NCI-H1105 treated with DMSO at 0.1 percent for 48 hours (cell line): Measurements from ENCODE around the gene CLEC18C.
"Not testable (repeated sequence)": the region's sequence is repeated elsewhere in the genome, so short reads cannot be mapped to it uniquely, and the experiment has no call there.

Experiments used
- DNase-seq: peaks from one replicate; lab custom pipeline; 2025; lab: John Stamatoyannopoulos, UW

CLEC18C gene

DNA sequence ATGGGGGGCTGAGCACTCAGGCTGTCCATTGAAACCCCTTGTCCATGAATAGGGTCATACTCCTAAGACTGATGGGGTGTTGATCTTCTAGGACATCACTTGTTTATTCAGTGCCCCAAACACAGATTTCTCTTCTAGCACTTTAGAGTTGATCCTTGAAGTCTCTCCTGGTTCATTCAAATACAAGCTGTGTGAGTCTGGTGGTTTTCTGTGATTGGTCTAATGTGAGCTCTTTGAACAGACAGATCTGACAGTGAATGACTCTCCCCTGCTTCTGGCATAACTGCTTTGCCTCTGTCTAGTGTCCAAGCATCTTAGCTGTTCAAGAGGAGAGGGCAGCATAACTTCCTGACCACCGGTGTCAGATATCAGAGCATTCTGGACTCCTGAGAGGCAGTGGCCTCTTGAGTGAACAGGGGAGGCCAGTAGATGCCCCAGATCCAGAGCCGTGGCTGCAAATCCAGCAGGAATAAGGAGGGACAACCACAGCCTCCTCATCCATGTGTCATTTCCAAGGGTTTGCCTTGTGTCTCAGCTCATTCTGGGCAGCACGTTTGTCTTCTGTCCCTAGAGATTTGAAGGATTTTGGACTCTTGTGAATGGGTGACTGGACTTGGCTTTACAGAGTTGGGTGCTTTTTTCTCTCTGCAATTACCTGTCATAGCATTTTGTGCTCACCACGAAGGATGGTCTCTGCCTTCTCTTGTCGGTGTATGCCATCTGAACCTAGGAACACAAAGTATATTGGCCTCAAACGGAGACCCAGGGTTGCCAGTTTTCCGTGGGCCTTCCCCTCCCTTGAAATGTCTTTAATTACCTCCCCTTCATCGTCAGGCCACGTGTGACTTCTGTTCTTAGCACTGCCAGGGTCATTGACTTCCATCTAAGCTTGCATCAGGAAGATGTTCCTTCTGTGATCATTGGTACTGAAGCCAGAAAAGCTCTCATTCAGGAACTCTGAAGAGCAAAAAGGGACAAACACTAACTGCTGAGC, 13.9 kb upstream of the CLEC18C start:
- DNase-seq, result no peak

DNA sequence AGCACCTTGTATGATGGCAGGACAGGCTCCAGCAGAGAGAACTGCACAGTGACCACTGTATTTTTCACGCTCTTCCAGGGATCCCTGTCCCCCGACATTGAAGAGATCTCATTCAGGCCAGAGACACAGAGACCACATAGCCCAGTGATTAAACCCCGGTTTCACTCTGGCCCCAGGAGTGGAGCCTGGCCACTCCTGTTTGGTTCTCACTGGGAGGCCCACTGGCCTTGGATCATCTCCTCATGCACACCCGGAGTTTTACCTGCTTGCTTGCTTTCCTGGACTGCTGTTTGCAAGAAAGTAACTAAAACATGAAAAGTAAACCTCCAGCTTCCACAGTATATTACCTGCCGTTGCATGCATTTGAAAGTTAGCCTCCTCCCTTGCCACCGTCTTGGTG, 13.2 kb upstream of the CLEC18C start:
- DNase-seq, result no peak

DNA sequence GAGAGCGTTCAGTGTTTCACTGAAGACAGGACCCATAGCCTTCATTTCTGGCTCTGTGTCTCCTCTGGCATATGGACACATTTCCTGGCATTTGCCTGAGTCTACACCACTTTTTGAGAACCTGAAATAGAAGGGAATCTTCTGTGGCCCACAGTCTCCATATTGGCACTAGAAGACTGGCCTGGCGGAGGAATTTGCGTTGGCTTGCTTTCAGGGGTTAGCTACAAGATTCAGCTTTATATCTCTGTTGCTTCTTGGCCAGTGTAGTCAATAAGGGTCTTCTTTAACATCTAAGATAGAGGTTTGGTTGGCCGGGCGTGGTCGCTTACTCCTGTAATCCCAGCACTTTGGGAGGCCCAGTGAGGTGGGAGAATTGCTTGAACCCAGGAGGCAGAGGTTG, 12.8 kb upstream of the CLEC18C start:
- no peak for DNase-seq

DNA sequence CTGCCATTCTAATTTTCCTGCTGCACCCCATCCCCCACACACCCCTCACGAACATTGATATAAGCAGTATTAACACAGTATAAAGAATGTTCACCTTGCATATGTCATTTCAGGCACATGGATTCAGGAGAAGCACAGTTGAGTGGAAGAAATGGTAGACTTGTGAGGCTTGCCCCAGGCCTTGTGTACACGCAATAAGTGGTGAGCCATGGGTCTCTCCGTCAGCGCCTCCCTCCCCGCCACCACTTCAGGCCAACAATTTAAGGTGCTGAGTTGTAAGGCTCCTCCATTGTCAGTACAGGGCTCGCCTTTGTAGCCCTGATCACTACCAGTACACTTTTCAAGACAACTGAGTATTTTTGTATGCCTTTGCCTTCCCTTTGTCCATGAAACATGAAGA, 12.2 kb upstream of the CLEC18C start:
- DNase-seq, result no peak

DNA sequence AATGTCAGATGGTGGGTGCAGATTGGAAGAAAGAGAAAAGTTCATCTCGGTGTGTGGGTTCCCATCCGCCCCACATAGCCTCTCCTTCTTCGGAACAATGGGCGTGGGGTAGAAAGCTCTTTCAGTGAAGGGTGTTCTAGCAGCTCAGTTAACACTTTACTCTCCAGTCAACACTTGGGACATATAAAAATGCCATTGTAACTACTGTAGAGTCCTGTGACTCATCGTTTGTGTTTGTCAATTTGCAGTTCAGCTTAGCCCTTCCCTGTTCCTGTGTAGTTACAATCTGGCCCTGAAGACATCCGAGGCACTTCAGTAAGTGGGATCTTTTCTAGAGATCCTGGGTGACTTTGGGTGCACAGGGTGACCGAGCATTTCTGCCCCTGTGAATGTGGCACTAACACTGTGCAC, 11.5 kb upstream of the CLEC18C start:
- DNase-seq, result no peak

DNA sequence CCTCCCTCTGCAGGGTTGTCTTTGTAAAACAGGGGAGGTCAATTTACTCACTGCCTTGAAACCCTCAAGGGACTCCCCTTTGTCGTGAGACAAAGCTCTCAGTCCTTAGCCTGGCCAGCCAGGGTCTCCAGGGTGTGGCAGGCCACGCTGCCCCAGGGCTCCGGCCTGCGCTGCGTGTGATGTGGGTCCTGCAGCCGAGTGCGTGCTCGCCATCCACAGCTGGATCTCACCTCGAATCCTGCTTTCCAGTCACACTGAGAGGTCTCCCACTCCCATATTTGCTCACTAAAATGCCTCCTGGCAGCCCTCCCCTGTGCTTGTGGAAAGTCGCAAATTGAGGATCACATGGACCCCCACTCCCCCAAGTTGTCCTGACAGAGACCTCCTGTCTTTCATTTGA, 10.0 kb upstream of the CLEC18C start:
- no peak for DNase-seq

DNA sequence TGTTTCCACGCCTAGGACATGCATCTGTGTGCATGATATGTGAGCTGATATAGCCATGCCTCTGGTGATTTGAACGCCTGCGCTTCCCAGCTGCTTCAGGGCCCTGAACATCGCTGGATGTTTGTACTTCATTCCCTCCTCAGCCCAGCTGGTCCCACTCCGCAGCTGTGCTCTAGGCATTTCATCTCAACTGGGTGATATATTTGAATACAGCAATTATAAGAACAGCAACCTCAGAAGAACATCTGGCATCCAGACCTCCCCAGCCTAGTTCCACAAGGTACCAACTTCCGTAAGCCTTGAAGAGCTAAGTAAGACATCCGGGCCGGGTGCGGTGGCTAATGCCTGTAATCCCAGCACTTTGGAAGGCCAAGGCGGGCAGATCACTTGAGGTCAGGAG, 6.9 kb upstream of the CLEC18C start:
- DNase-seq, result not testable (repeated sequence)

DNA sequence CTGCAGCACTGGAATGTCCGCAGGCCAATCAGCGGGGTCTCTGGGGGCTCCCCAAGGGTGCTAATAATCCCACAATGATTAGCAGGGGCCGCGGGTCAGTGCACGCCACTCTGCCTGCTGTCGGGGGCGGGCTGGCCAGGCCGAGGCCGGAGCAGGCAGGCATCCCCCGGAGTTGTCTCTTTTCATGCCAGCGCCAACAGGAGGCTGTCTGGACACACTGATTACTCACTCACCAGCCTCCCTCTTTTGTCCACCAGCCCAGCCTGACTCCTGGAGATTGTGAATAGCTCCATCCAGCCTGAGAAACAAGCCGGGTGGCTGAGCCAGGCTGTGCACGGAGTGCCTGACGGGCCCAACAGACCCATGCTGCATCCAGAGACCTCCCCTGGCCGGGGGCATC, 329 bp downstream of the CLEC18C start:
- not testable (repeated sequence) for DNase-seq

DNA sequence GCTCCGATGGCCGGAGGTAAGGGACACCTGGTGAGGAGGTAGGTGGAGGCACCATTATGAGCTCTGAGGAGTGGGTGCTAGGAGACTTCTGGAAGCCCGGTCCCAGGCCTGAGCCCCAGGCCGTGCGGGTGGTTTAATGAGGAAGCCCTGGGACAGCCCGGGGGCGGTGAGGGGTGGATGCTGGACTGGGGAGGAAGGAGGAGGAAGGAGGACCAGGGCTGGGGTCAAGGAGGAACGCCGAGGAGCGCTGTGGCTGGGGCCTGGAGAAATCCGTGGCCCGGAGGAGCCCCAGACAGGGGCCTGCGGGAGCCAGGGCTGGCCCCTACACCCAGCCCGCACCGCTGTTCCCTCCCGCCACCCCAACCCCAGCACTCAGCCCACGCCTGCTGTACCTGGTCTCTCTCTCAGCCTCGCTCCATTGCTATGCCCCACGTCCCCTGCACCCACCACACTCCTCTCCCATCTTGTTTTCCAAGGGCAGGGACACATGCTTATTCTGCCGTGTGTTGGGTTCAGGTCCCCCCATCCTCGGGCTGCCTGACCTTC, 873 bp downstream of the CLEC18C start:
- not testable (repeated sequence) for DNase-seq

DNA sequence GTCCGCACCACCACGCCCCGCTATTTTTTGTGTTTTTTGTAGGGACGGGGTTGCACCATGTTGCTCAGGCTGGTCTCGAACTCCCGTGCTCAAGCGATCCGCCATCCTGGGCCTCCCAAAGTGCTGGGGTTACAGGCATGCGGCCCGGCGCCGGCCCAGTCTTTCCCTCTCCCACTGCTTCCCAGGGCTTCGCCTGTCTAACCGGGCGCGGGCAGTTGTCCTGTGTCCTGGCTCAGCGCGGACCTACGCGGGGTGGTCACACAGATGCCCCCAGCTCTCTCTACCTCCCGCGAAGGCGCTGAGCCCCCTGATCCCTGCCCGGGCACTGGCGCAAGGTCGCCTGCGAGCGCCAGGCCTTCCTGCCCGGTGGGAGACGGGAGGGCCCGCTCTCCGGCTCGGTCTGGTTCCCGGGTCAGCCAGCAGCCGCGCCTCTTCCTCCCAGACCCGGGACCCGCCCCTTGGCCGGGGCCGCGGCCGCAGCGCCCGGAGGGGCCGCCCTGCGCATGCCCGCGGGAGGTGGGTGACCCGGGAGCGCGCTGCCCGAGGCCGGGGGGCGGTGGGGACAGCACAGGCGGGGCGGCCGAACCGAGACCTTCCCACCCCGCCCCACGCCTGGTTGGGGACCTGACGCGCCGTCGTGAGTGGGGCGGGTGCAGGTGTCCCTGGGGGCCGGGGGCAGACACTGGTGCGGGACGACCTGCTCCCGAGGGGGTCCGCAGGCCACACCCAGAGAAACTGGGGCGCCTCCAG, 14.4 kb downstream of the CLEC18C start:
- not testable (repeated sequence) for DNase-seq

DNA sequence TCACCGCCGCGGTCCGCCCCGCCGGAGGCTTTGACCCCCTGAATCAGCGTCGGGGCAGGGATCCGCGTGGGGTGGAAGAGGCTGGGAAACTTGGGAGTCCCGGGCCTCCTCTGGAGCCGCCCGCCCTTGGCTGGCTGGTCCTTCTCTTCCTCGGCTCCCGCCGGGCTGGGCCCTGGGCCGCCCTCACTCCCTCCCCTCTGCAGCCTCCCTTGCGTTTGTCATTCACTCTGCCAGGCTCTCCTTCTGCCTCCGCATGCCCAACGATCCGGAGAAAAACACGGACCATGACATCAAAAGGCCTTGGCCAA, 15.0 kb downstream of the CLEC18C start:
- not testable (repeated sequence) for DNase-seq

DNA sequence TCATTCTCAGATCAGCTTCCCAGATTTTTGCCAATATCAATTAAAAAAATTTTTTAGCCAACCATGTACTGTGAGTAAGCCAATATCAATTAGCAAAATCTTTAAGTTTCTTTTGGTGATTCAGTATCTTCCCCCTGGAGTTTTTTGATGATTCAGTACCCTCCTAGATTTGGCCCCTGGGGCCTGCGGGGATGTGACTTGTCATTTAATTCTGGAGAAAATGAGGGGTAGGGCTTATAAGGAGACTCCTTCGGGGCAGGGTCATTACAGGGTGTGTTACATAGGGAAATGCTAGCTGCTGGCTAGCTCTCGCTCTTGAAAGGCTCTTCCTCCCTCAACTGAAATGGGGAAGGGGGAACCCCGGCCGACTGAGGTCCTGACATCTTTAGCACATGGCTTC, 17.0 kb downstream of the CLEC18C start:
- DNase-seq, result not testable (repeated sequence)

DNA sequence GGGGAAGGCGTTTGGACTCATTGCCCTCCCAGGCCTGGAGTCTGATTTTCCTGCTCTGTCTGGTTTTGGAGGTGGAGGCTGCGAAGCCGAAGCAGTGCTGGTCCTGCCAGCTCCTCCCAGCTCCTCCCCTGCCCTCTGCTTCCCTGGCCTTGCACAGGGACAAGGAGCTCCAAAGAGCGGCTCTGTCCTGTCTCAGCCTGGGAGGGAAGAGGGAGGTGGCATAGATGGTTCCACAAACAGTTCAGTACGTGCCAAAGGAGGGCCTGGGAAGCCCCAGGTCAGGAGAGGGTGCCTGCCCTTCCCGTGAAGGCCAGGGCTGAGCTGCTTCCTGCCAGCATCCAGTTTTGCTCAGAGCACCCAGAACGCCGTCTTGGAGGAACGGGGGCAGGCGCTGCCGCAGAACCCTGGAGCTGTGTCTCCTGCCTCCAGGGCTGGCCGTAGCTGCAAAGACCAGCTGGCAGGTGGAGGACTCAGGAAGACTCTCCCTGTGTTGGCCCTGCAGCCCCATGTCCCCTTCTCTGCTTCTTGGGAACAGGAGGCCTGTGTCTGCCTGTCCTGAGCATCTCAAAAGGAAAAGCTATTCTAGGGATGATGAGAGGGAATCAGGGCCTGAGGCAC, 23.2 kb downstream of the CLEC18C start:
- DNase-seq, result not testable (repeated sequence)

DNA sequence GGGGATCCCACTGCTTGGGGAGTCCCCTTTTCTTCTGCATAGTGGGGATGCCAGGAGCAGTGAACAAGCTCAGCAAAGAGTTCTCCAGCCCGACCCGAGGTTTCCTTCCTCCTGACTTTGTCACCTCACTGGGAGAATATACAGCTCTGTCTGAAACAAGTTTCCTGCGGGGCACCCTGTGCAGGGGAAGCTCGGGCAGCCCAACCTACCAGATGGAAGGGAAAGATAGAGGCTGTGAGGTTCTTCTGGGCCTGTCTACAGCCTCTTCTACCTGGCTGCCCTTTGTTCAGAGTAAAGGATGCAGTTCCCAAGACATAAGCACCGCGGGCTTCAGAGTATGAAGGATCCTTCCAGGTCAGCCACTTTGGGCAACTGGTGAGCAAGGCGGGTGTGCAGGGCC, 24.0 kb downstream of the CLEC18C start:
- not testable (repeated sequence) for DNase-seq

DNA sequence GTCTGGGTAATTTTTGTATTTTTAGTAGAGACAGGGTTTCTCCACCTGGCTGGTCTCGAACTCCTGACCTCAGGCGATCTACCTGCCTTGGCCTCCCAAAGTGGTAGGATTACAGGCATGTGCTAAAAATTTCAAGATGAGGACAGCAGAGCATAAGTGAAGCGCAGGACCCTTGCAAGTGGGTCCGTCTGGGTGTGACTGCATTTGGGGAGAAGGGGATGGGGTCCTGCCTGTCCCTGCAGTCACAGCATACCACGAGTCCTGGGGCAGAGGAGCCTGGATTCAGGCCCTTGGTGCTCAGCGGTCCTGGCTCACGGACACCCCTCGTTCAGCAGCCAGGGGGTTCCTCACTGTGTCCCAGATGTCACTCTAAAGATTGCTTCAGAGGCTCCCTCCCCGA, 24.6 kb downstream of the CLEC18C start:
- DNase-seq, result not testable (repeated sequence)

DNA sequence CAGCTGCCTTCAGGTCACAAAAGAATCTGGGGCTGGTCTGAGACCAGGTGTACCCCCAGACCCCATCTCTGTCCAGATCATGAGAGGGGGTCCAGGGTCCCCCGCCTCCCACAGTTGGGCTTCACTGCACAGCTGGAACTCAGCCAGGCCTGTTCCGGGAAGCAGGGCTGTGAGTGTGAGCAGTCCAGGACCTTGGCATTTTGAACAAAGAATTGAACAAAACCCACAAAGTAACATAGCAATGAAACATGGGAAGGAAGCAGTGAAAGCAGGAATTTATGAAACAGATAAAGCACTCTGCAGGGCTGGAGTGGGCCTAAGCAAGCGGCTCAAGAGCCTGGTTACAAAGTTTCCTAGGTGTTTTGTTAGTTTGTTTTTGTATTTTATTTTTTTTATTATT, 25.1 kb downstream of the CLEC18C start:
- not testable (repeated sequence) for DNase-seq

DNA sequence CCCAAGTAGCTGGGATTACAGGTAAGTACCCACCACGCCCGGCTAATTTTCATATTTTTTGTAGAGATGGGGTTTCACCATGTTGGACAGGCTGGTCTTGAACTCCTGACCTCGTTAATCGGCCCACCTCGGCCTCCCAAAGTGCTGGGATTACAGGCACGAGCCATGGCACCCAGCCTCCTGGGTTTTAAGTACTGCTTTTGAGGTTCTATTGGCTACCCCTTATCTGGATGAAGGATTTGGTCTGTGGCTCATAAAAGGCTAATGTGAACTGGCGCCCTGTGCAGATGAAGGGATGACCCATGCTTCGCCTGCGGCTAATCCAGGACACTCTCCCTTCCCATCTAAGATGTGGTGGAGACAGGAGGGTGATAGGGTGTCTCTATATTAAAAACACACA, 25.6 kb downstream of the CLEC18C start:
- not testable (repeated sequence) for DNase-seq

DNA sequence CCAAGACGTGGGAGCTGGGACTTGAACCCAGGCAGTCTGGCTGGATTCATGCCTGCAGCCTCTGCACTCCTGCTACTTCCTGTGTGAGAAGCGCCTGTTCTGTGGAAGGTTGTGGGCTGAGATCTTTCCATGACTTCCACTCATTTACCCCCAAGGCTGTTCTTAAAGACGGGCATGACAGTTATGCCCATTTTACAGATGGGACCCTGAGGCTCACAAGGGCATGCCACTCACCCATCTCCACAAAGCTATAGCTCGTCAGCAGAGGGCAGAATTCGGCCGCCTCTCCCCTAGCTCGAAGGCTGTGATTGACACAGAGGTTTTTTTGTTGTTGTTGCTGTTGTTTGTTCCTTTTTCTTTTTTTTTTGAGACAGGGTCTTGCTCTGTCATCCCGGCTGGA, 26.5 kb downstream of the CLEC18C start:
- not testable (repeated sequence) for DNase-seq

DNA sequence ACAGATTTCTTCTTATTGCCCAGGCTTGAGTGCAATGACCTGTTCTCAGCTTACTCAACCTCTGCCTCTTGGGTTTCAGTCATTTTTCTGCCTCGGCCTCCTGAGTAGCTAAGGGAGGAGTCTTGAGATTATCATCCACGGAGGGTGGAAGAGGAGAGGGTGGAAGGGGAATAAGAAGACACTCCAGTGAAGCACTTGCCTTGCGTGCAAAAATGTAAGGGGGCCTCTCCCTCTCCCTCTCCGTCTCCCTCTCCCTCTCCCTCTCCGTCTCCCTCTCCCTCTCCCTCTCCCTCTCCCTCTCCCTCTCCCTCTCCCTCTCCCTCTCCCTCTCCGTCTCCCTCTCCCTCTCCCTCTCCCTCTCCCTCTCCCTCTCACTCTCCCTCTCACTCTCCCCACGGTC, 29.9 kb downstream of the CLEC18C start:
- not testable (repeated sequence) for DNase-seq

DNA sequence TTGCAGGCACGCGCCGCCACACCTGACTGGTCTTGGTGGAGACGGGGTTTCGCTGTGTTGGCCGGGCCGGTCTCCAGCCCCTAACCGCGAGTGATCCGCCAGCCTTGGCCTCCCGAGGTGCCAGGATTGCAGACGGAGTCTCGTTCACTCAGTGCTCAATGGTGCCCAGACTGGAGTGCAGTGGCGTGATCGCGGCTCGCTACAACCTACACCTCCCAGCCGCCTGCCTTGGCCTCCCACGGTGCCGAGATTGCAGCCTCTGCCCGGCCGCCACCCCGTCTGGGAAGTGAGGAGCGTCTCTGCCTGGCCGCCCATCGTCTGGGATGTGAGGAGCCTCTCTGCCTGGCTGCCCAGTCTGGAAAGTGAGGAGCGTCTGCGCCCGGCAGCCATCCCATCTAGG, 30.4 kb downstream of the CLEC18C start:
- not testable (repeated sequence) for DNase-seq

DNA sequence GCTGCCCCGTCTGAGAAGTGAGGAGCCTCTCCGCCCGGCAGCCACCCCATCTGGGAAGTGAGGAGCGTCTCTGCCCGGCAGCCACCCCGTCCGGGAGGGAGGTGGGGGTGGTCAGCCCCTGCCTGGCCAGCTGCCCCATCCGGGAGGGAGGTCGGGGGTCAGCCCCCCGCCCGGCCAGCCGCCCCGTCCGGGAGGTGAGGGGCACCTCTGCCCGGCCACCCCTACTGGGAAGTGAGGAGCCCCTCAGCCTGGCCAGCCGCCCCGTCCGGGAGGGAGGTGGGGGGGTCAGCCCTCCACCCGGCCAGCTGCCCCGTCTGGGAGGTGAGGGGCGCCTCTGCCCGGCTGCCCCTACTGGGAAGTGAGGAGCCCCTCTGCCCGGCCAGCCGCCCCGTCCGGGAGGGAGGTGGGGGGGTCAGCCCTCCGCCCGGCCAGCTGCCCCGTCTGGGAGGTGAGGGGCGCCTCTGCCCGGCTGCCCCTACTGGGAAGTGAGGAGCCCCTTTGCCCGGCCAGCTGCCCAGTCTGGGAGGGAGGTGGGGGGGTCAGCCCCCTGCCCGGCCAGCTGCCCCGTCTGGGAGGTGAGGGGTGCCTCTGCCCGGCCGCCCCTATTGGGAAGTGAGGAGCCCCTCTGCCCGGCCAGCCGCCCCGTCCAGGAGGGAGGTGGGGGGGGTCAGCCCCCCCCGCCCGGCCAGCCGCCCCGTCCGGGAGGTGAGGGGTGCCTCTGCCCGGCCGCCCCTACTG, 31.2 kb downstream of the CLEC18C start:
- not testable (repeated sequence) for DNase-seq

DNA sequence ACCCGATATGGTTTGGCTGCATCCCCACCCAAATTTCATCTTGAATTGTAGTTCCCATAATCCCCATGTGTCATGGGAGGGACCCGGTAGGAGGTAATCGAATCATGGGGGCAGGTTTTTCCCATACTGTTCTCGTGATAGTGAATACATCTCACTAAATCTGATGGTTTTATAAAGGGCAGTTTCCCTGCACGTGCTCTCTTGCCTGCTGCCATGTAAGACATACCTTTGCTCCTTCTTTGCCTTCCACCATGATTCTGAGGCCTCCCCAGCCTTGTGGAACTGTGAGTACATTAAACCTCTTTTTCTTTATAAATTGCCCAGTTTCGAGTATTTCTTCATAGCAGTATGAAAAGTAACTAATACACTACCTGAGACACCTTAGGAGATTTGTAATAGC, 32.8 kb downstream of the CLEC18C start:
- DNase-seq, result not testable (repeated sequence)
